Measurements from ENCODE around the gene SESN1. TPM values are rescaled to one million over a fixed set of nuclear protein-coding genes. Genes with fewer than 3 reads are reported as not detected.

Gene SESN1
- total RNA-seq, 1 donor from 2014 or later: 18.4 TPM

DNA sequence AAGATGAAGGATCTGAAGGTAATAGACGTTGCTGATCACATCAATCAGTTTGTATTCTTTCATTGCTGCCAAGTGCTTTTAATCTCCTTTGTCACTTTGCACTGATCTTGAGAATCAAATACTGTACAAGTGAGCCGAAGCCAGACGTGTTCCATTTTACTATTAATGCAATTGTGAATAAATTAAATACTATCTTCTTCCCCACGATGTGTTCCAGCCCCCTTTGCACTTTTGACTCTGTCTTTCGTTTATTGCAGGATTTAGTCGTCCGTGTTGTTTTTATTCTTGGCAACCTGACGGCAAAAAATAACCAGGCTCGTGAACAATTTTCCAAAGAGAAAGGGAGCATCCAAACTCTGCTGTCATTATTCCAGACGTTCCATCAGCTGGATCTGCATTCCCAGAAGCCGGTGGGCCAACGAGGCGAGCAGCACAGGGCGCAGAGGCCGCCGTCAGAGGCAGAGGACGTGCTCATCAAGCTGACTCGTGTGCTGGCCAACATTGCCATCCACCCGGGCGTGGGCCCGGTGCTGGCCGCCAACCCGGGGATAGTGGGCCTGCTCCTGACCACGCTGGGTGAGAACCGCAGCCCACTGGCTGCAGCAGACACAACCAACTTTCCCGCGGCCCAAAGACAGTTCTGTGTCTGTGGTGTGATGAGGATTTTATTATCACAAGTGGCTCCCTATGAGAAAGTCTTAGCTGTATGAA, 141.7 kb downstream of the SESN1 start:
- no peak overlapping the region for H3K4me3 ChIP-seq (ENCODE audit: low read depth, low read length)
- TF ChIP-seq, protein P1, sequence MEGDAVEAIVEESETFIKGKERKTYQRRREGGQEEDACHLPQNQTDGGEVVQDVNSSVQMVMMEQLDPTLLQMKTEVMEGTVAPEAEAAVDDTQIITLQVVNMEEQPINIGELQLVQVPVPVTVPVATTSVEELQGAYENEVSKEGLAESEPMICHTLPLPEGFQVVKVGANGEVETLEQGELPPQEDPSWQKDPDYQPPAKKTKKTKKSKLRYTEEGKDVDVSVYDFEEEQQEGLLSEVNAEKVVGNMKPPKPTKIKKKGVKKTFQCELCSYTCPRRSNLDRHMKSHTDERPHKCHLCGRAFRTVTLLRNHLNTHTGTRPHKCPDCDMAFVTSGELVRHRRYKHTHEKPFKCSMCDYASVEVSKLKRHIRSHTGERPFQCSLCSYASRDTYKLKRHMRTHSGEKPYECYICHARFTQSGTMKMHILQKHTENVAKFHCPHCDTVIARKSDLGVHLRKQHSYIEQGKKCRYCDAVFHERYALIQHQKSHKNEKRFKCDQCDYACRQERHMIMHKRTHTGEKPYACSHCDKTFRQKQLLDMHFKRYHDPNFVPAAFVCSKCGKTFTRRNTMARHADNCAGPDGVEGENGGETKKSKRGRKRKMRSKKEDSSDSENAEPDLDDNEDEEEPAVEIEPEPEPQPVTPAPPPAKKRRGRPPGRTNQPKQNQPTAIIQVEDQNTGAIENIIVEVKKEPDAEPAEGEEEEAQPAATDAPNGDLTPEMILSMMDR (IDR thresholded peaks at IDR 0.05; ENCODE audit: insufficient read depth, low read length, severe bottlenecking): no peak
- no peaks in the 10 kb centered on the region for H3K36me3 ChIP-seq (ENCODE audit: control insufficient read depth, insufficient read depth, low read length)
- FAIRE-seq (no peak), DNase-seq (ENCODE audit: low read depth) (no peak)
- H3K27me3 ChIP-seq (ENCODE audit: control insufficient read depth, insufficient read depth, low read length): no peaks in the 10 kb centered on the region

DNA sequence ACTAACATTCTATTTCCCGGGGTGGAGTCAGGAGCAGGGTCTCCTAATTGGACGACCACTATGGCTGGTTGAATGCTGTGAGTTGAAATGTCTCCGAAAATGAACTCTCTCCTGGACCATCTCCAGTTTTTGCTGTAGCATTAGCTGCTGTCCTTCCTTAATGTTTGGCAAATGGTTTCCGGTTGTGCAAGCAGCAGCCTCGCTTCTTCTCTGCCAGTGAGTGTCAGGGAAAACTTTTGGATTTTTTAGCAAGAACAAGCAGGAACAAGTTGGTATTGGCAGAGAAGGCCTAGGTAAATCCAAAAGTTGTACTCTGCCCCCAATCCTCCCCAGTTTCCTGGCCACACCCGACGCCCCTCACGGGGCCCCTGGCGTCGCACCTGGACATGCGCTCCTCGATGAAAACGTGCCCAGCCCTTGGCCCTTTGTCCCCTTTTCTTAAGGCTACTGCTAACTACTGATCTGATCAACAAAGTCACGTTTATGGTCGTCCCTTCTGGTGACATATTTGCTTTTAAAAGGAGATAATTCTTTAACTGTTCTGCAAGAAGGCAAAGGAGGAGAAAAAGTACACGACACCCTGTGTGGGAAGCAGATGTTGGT, 143.2 kb downstream of the SESN1 start:
- peak; percentile 67 for DNase-seq (ENCODE audit: low read depth)
- Histone ChIP-seq H3K36me3 (ENCODE audit: control insufficient read depth, insufficient read depth, low read length) (no peaks in the 10 kb centered on the region), H3K27me3 (ENCODE audit: control insufficient read depth, insufficient read depth, low read length) (no peaks in the 10 kb centered on the region), H3K4me3 (ENCODE audit: low read depth, low read length) (no peak overlapping the region)
- TF ChIP-seq, protein P1 (IDR thresholded peaks at IDR 0.05; ENCODE audit: insufficient read depth, low read length, severe bottlenecking): no peak
- FAIRE-seq: no peak

- TF ChIP-seq, protein P1 (IDR thresholded peaks at IDR 0.05; ENCODE audit: insufficient read depth, low read length, severe bottlenecking): no peak
- FAIRE-seq: no peak
- H3K4me3 ChIP-seq (ENCODE audit: low read depth, low read length): peak overlapping the region; percentile 12
- DNase-seq (ENCODE audit: low read depth): peak; percentile 84
- H3K27me3 ChIP-seq (ENCODE audit: control insufficient read depth, insufficient read depth, low read length): no peaks in the 10 kb centered on the region
- no peaks in the 10 kb centered on the region for H3K36me3 ChIP-seq (ENCODE audit: control insufficient read depth, insufficient read depth, low read length)
Observed at GRCh38 chr6:108948181-108948661, 146.4 kb downstream of the SESN1 start.

- TF ChIP-seq, protein P1 (IDR thresholded peaks at IDR 0.05; ENCODE audit: insufficient read depth, low read length, severe bottlenecking): no peak
Observed at GRCh38 chr6:108947114-108947854, 147.4 kb downstream of the SESN1 start.

DNA sequence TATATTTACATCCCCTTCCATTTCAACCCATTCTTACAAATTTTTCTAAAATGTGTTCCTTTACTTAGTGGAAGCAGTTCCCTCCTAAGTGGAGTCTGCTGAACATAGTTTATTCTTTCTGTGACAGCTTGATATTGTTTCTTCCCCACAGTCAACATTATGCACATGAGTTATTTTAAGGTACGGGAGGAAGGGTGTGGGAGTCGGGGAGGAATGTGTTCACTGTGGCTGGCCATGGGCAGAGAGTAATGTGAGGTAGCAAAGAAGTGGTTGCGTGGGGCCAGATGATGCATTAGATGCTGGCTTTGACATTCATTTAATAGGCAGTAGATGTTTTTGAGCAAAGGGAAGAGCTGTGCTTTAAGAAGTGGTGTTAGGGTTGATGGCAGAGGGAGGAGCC, 148.0 kb downstream of the SESN1 start:
- Histone ChIP-seq H3K4me3 (ENCODE audit: low read depth, low read length) (no peak overlapping the region), H3K27me3 (ENCODE audit: control insufficient read depth, insufficient read depth, low read length) (no peaks in the 10 kb centered on the region), H3K36me3 (ENCODE audit: control insufficient read depth, insufficient read depth, low read length) (no peaks in the 10 kb centered on the region)
- FAIRE-seq: no peak
- DNase-seq (ENCODE audit: low read depth): no peak
- TF ChIP-seq, protein P1 (IDR thresholded peaks at IDR 0.05; ENCODE audit: insufficient read depth, low read length, severe bottlenecking): no peak

More at GRCh38 chr6:108947114-108947854, 147.4 kb downstream of the SESN1 start:
- DNase-seq (ENCODE audit: low read depth) (peak; percentile 100), FAIRE-seq (no peak)
- Histone ChIP-seq H3K27me3 (ENCODE audit: control insufficient read depth, insufficient read depth, low read length) (no peaks in the 10 kb centered on the region), H3K36me3 (ENCODE audit: control insufficient read depth, insufficient read depth, low read length) (no peaks in the 10 kb centered on the region), H3K4me3 (ENCODE audit: low read depth, low read length) (no peak overlapping the region)

All from bronchial epithelial cell (primary cell).